ENCODE results near the gene ARHGDIG. TPM values are rescaled to one million over a fixed set of nuclear protein-coding genes. Genes with fewer than 3 reads are reported as not detected.

Gene ARHGDIG
- total RNA-seq, 1 experiment from 2014 or later, result 5.9 TPM

GRCh38 chr16:243348-243747 lies 37.0 kb upstream of the ARHGDIG start:
- Histone ChIP-seq H4K20me1 (ENCODE audit: control insufficient read depth, insufficient read depth, insufficient read length) (no peaks in the 10 kb centered on the region), H3K4ac (ENCODE audit: low read depth, low read length) (no peak overlapping the region), H3K27ac (ENCODE audit: insufficient read length, low read depth, low read length) (no peak overlapping the region), H2BK120ac (ENCODE audit: low read depth, low read length, poor library complexity, severe bottlenecking) (no peak overlapping the region), H2BK20ac (ENCODE audit: low read depth, low read length, poor library complexity, severe bottlenecking) (no peak overlapping the region), H3K9me3 (ENCODE audit: control insufficient read depth, low read depth, low read length) (no peaks in the 10 kb centered on the region), H4K8ac (replicated peaks; ENCODE audit: insufficient read length, low read depth, low read length) (no peak overlapping the region), H4K91ac (ENCODE audit: insufficient read length, low read depth, low read length) (no peak overlapping the region), H3K27me3 (ENCODE audit: insufficient read depth, low read length) (no peaks in the 10 kb centered on the region), H2BK12ac (ENCODE audit: insufficient read length, low read depth, low read length) (no peak overlapping the region), H2AK5ac (ENCODE audit: insufficient read length, low read length) (no peak overlapping the region), H3K14ac (ENCODE audit: insufficient read depth, low read length) (no peak overlapping the region), H3K79me1 (ENCODE audit: insufficient read depth, low read depth, low read length, poor library complexity, severe bottlenecking) (peaks cover 12% of the 10 kb centered on the region), H4K5ac (ENCODE audit: insufficient read length, low read depth, low read length) (no peak overlapping the region), H3K23me2 (ENCODE audit: insufficient read length, low read depth, low read length, poor library complexity, severe bottlenecking) (no peaks in the 10 kb centered on the region), H2BK5ac (ENCODE audit: insufficient read length, low read length) (no peak overlapping the region), H3K56ac (ENCODE audit: insufficient read length, low read depth, low read length) (no peak overlapping the region), H3K4me1 (ENCODE audit: insufficient read depth, low read length) (no peaks in the 10 kb centered on the region), H3K23ac (ENCODE audit: insufficient read length, low read depth, low read length) (no peak overlapping the region), H3K79me2 (ENCODE audit: insufficient read depth, low read length) (no peaks in the 10 kb centered on the region; the same call in 1 of the 2 replicates), H3T11ph (ENCODE audit: low read length) (no peak overlapping the region), H2AFZ (ENCODE audit: low read length) (no peak overlapping the region), H3K4me2 (ENCODE audit: insufficient read depth, insufficient read length, low read length) (no peak overlapping the region), H3K18ac (ENCODE audit: insufficient read length, low read depth, low read length) (no peak overlapping the region), H2BK15ac (ENCODE audit: low read depth, low read length) (no peak overlapping the region), H3K9ac (ENCODE audit: extremely low read depth, insufficient read length, low read length) (no peak overlapping the region)
- no peak overlapping the region for H3K4me3 Mint-ChIP-seq
- H3K9me3 Mint-ChIP-seq, result no peaks in the 10 kb centered on the region
- H3K27me3 Mint-ChIP-seq (ENCODE audit: low read depth), result no peaks in the 10 kb centered on the region
- WGBS (ENCODE audit: extremely low coverage, insufficient read length, low lambda C conversion rate), result no CpG with 5 or more reads among the region's 4 CpGs
- H3K4me1 Mint-ChIP-seq, result peaks cover 2 to 3% of the 10 kb centered on the region in 2 experiments; a peak in 3 of 4 replicates
- TF ChIP-seq CTCF (conservative IDR thresholded peaks at IDR 0.05), result no peak
- DNase-seq, result no peak
- H3K36me3 Mint-ChIP-seq (ENCODE audit: insufficient read depth in 1 of 3, low read depth in 3 of 3), result peaks cover 0 to 5% (median 0%) of the 10 kb centered on the region in 3 experiments; a peak in 2 of 7 replicates
- peak overlapping the region in 2 of 3 experiments; percentile 37 to 61; a peak in 2 of 7 replicates for H3K27ac Mint-ChIP-seq

Data from H9 (cell line).